ENCODE results near the gene PPA1.

GRCh38 chr10:70190581-70190980 lies 42.6 kb downstream of the PPA1 start:
- TF ChIP-seq, protein P1, sequence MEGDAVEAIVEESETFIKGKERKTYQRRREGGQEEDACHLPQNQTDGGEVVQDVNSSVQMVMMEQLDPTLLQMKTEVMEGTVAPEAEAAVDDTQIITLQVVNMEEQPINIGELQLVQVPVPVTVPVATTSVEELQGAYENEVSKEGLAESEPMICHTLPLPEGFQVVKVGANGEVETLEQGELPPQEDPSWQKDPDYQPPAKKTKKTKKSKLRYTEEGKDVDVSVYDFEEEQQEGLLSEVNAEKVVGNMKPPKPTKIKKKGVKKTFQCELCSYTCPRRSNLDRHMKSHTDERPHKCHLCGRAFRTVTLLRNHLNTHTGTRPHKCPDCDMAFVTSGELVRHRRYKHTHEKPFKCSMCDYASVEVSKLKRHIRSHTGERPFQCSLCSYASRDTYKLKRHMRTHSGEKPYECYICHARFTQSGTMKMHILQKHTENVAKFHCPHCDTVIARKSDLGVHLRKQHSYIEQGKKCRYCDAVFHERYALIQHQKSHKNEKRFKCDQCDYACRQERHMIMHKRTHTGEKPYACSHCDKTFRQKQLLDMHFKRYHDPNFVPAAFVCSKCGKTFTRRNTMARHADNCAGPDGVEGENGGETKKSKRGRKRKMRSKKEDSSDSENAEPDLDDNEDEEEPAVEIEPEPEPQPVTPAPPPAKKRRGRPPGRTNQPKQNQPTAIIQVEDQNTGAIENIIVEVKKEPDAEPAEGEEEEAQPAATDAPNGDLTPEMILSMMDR (IDR thresholded peaks at IDR 0.05; ENCODE audit: low read length): no peak
- no peak for TF ChIP-seq EZH2 (IDR thresholded peaks at IDR 0.05; ENCODE audit: borderline replicate concordance, low read length)

Data from OCI-LY1 (cell line).